SK-N-SH (cell line): ENCODE measurements around the gene PLCG1. TPM values are rescaled to one million over a fixed set of nuclear protein-coding genes. Genes with fewer than 3 reads are reported as not detected.

Experiments
- CTCF ChIA-PET: fragments of 300-600, 350-600 bp; formaldehyde crosslinking; extraction: SDS; loops from one replicate; lab custom pipeline; 2021; lab: Yijun Ruan, JAX
- POLR2A ChIA-PET: fragments of 350-600 bp; sonication (Branson Sonifier 250); formaldehyde crosslinking; extraction: SDS; loops from one replicate; lab custom pipeline; 2020; ENCODE audit warnings: antibody characterized with exemption, inconsistent platforms; lab: Yijun Ruan, JAX
- DNase-seq: peaks from one replicate; pipeline ENCODE4 v3.0.0; 2012
- H2AFZ ChIP-seq: fragments of 200-600 bp; sonication (generic); 2 replicates; pipeline ENCODE4 v1.8.1; 2016; ENCODE audit warnings: antibody characterized with exemption, mild to moderate bottlenecking, low read depth
- H3F3A ChIP-seq: fragments of 200-600 bp; sonication (generic); replicated peaks from 2 replicates; pipeline ENCODE3; 2016; ENCODE audit warnings: antibody characterized with exemption, mild to moderate bottlenecking; ENCODE audit not compliant: insufficient read depth
- H3K27ac ChIP-seq, 2 experiments: fragments of 200-500 bp in 1 of 2; fragments of 200-600 bp in 1 of 2; sonication (Bioruptor generic) in 1 of 2; sonication (generic), shearing (Covaris generic) in 1 of 2; 2 replicates each; pipeline versions ENCODE4 v1.5.1 to v1.6.1; 2014 to 2016; ENCODE audit warnings: low read depth in 2 of 2, inconsistent platforms in 1 of 2, low read length in 1 of 2, mild to moderate bottlenecking in 1 of 2, mixed read lengths in 1 of 2
- H3K27me3 ChIP-seq: fragments of 200-600 bp; sonication (generic), shearing (Covaris generic); 2 replicates; pipeline ENCODE4 v1.6.1; 2016; ENCODE audit warnings: mixed run types; ENCODE audit not compliant: insufficient read depth
- H3K36me3 ChIP-seq, 2 experiments: fragments of 200-500 bp in 1 of 2; fragments of 200-600 bp in 1 of 2; sonication (Bioruptor generic) in 1 of 2; sonication (generic) in 1 of 2; replicated peaks in 1 of 2; 2 replicates each; pipeline versions ENCODE3 to v1.5.1; 2014 to 2016; ENCODE audit warnings: low read length in 1 of 2, mild to moderate bottlenecking in 1 of 2; ENCODE audit not compliant: insufficient read depth in 2 of 2, control insufficient read depth in 1 of 2
- H3K4me1 ChIP-seq, 2 experiments: fragments of 200-500 bp in 1 of 2; fragments of 200-600 bp in 1 of 2; sonication (Bioruptor generic) in 1 of 2; sonication (generic), shearing (Covaris generic) in 1 of 2; 2 replicates each; pipeline versions ENCODE4 v1.5.1 to v1.6.1; 2014 to 2016; ENCODE audit warnings: low read depth in 1 of 2, low read length in 1 of 2, mixed run types in 1 of 2; ENCODE audit not compliant: insufficient read depth in 2 of 2, control insufficient read depth in 1 of 2
- H3K4me2 ChIP-seq: fragments of 200-600 bp; sonication (generic), shearing (Covaris generic); 2 replicates; pipeline ENCODE4 v1.6.1; 2017; ENCODE audit warnings: mixed run types
- H3K4me3 ChIP-seq, 2 experiments: fragments of 200-500 bp in 1 of 2; fragments of 200-600 bp in 1 of 2; sonication (Bioruptor generic) in 1 of 2; sonication (generic), shearing (Covaris generic) in 1 of 2; 2 replicates each; pipeline versions ENCODE4 v1.5.1 to v1.8.1; 2014 to 2016; ENCODE audit warnings: low read depth in 2 of 2, inconsistent platforms in 1 of 2, low read length in 1 of 2, mild to moderate bottlenecking in 1 of 2, mixed read lengths in 1 of 2, moderate library complexity in 1 of 2
- H3K79me2 ChIP-seq: fragments of 200-600 bp; sonication (generic); 2 replicates; pipeline ENCODE4 v1.8.1; 2017; ENCODE audit warnings: mild to moderate bottlenecking; ENCODE audit not compliant: insufficient read depth
- H3K9ac ChIP-seq: fragments of 200-600 bp; sonication (generic); 2 replicates; pipeline ENCODE4 v1.6.1; 2017; ENCODE audit warnings: mixed run types
- H3K9me2 ChIP-seq: fragments of 200-600 bp; sonication (generic); 2 replicates; pipeline ENCODE4 v1.6.1; 2017; ENCODE audit warnings: mixed run types
- H3K9me3 ChIP-seq: fragments of 200-600 bp; sonication (generic); 2 replicates; pipeline ENCODE4 v1.6.1; 2017; ENCODE audit warnings: mixed run types, mild to moderate bottlenecking, moderate library complexity
- H4K20me1 ChIP-seq: fragments of 200-600 bp; sonication (generic); 2 replicates; pipeline ENCODE4 v1.6.1; 2017; ENCODE audit warnings: mild to moderate bottlenecking, mixed run types; ENCODE audit not compliant: insufficient read depth
- FOXJ3 ChIP-seq: sonication (generic); formaldehyde crosslinking; IDR thresholded peaks from 2 replicates; pipeline ENCODE4 v1.5.1; 2020; ENCODE audit warnings: mild to moderate bottlenecking, missing genetic modification reagents
- FOXM1 ChIP-seq: IDR thresholded peaks from 2 replicates; pipeline ENCODE4 v1.4.0; 2012; ENCODE audit warnings: low read depth, mild to moderate bottlenecking
- GABPA ChIP-seq: IDR thresholded peaks from 2 replicates; pipeline ENCODE4 v1.4.0; 2012; ENCODE audit warnings: low read depth, mild to moderate bottlenecking
- MXI1 ChIP-seq: IDR thresholded peaks from 2 replicates; pipeline ENCODE4 v1.6.1; 2012; ENCODE audit warnings: mild to moderate bottlenecking, low read depth, low read length, improper control_type of control experiment
- POLR2AphosphoS5 ChIP-seq: IDR thresholded peaks from 2 replicates; pipeline ENCODE4 v1.6.1; 2012; ENCODE audit warnings: low read depth, low read length
- RAD21 ChIP-seq: IDR thresholded peaks from 2 replicates; pipeline ENCODE4 v1.6.1; 2012; ENCODE audit warnings: mild to moderate bottlenecking, low read length
- RCOR1 ChIP-seq: fragments of 150-350 bp; IDR thresholded peaks from 2 replicates; pipeline ENCODE4 v1.6.1; 2017; ENCODE audit warnings: antibody characterized with exemption, low read length
- RFX5 ChIP-seq: IDR thresholded peaks from 2 replicates; pipeline ENCODE4 v1.6.1; 2012; ENCODE audit warnings: mild to moderate bottlenecking, improper control_type of control experiment, low read length
- RXRA ChIP-seq: IDR thresholded peaks from 2 replicates; pipeline ENCODE4 v1.4.0; 2012; ENCODE audit warnings: low read depth, mild to moderate bottlenecking, borderline replicate concordance
- SIN3A ChIP-seq: IDR thresholded peaks from 2 replicates; pipeline ENCODE4 v1.6.1; 2012; ENCODE audit warnings: low read depth, mild to moderate bottlenecking, low read length, moderate library complexity, borderline replicate concordance
- TAF1 ChIP-seq: IDR thresholded peaks from 2 replicates; pipeline ENCODE4 v1.6.1; 2012; ENCODE audit warnings: low read depth, mild to moderate bottlenecking, low read length, moderate library complexity, borderline replicate concordance
- WGBS: methylation state at CpG from one replicate; pipeline ENCODE4 v1.1.6; 2017; ENCODE audit warnings: low lambda C conversion rate; 5-methylcytosine and 5-hydroxymethylcytosine counted together
- polyA plus RNA-seq, 3 experiments: library from polyadenylated mRNA; depleted of rRNA; stranded (reverse); fragments of >200 nt; gene quantifications; 2 replicates each; pipeline ENCODE4 v1.2.3, GENCODE V29; 2012
- TF ChIP-seq, protein P1 (sequence below): fragments of 150-350 bp; IDR thresholded peaks from 2 replicates; pipeline ENCODE4 v1.6.1; 2016; ENCODE audit warnings: mild to moderate bottlenecking, low read depth, low read length
- TF ChIP-seq, protein P2 (sequence below): fragments of 150-350 bp; IDR thresholded peaks from 2 replicates; pipeline ENCODE4 v1.6.1; 2017; ENCODE audit warnings: antibody characterized with exemption, low read length, low read depth, borderline replicate concordance

PLCG1 gene
- polyA plus RNA-seq, 1 of the 3 experiments (the other 2 are of a cell fraction) = 81.4 TPM

DNA sequence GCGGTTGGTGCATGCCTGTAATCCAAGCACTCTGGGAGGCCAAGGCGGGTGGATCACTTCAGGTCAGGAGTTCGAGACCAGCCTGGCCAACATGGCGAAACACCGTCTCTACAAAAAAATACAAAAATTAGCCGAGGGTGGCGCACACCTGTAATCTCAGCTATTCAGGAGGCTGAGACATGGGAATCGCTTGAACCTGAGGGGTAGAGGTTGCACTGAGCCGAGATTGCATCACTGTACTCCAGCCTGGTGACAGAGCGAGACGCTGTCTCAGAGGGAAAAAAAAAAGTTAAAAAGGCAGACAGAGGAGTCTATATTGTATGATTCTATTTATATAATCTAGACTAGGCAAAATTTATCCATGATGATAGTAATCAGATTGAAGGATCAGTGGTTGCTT, 27.3 kb upstream of the PLCG1 start:
- Histone ChIP-seq H3K4me2 (no peak overlapping the region), H2AFZ (no peak overlapping the region), H3K27ac (no peak overlapping the region), H3K4me3 (no peak overlapping the region), H3K9me2 (no peaks in the 10 kb centered on the region), H3K27me3 (no peaks in the 10 kb centered on the region), H3K4me1 (no peaks in the 10 kb centered on the region), H3F3A (no peaks in the 10 kb centered on the region), H3K9me3 (no peaks in the 10 kb centered on the region), H3K79me2 (no peaks in the 10 kb centered on the region), H4K20me1 (no peaks in the 10 kb centered on the region; the same call in 1 of the 2 replicates), H3K9ac (no peak overlapping the region), H3K36me3 (peaks cover 74 to 81% of the 10 kb centered on the region in 2 experiments)
- ChIA-PET POLR2A (no interaction called here), CTCF (interaction anchor here (0.9 to 1.9 kb wide), 6 partner anchors 13 to 141 kb away, joined by 3 to 9 read pairs (median 3); no protein-coding TSS in a partner anchor)
- DNase-seq = no peak
- TF ChIP-seq GABPA (no peak), RXRA (no peak), POLR2AphosphoS5 (no peak), TAF1 (no peak), SIN3A (no peak), RFX5 (no peak), FOXJ3 (CRISPR knock-in tag) (no peak), RAD21 (no peak)
- TF ChIP-seq, protein P1, sequence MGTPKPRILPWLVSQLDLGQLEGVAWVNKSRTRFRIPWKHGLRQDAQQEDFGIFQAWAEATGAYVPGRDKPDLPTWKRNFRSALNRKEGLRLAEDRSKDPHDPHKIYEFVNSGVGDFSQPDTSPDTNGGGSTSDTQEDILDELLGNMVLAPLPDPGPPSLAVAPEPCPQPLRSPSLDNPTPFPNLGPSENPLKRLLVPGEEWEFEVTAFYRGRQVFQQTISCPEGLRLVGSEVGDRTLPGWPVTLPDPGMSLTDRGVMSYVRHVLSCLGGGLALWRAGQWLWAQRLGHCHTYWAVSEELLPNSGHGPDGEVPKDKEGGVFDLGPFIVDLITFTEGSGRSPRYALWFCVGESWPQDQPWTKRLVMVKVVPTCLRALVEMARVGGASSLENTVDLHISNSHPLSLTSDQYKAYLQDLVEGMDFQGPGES = no peak
- WGBS = 96% methylated on average over 11 of the region's 11 CpGs

DNA sequence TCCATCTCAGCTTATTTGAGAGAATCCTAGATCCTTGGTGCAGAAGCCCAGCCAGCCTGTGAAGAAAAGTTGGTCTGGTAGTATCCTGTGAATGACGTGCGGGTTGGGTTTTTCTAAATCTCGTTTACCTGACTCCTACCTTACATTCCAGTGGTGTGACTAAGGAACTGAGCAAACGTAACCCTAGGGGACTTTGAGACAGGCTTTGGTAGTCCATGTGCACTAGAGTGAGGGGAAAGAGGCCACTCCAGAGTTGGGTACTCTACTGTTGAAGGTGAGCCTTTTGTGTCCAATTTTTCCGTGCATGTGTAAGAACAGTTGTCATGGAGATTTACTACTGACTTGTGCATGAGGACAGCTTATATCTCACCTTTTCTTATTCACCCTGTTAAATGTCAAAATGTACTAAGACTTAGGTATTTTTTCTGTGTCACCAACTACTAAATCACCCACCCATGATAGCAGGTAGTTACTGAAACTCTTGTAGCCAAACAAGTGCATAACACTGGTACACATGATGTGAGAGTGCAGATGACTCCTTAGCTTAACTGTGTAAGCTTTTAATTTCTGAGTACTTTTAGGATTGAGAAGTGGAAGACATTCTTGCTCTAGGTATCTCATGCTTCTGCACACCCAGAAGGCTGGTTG, 26.3 kb upstream of the PLCG1 start:
- Histone ChIP-seq H3F3A (no peaks in the 10 kb centered on the region), H3K9me2 (no peaks in the 10 kb centered on the region), H3K27ac (no peak overlapping the region), H3K36me3 (peaks cover 75 to 87% of the 10 kb centered on the region in 2 experiments), H3K9me3 (no peaks in the 10 kb centered on the region), H3K27me3 (no peaks in the 10 kb centered on the region), H3K4me3 (no peak overlapping the region), H3K4me2 (no peak overlapping the region), H2AFZ (no peak overlapping the region), H3K79me2 (no peaks in the 10 kb centered on the region), H3K9ac (no peak overlapping the region), H3K4me1 (no peaks in the 10 kb centered on the region), H4K20me1 (no peaks in the 10 kb centered on the region; the same call in 1 of the 2 replicates)
- WGBS = 91% methylated on average over 5 of the region's 5 CpGs
- ChIA-PET POLR2A (no interaction called here), CTCF (interaction anchor here (0.9 to 1.9 kb wide), 5 partner anchors 16 to 228 kb away, joined by 3 to 9 read pairs (median 3); no protein-coding TSS in a partner anchor)
- TF ChIP-seq RCOR1 (no peak), FOXM1 (no peak), RXRA (no peak), MXI1 (no peak)
- TF ChIP-seq, protein P2, sequence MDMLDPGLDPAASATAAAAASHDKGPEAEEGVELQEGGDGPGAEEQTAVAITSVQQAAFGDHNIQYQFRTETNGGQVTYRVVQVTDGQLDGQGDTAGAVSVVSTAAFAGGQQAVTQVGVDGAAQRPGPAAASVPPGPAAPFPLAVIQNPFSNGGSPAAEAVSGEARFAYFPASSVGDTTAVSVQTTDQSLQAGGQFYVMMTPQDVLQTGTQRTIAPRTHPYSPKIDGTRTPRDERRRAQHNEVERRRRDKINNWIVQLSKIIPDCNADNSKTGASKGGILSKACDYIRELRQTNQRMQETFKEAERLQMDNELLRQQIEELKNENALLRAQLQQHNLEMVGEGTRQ = no peak
- DNase-seq = no peak
